ENCODE results near the gene COL10A1.

The COL10A1 gene

GRCh38 chr6:116159782-116160524 is 34.0 kb upstream of the COL10A1 start:
- no CpG with 5 or more reads among the region's 3 CpGs for WGBS, 2 donors (ENCODE audit: extremely low coverage in 2 of 2, insufficient read length in 2 of 2, insufficient replicate concordance in 1 of 2)
- Histone ChIP-seq H3K9ac (ENCODE audit: low read depth, low read length, poor library complexity) (no peak overlapping the region), H2BK15ac (ENCODE audit: low read length) (no peak overlapping the region), H3K4me2 (ENCODE audit: insufficient read depth, low read length, poor library complexity, severe bottlenecking) (no peak overlapping the region), H3K4me1 (ENCODE audit: control insufficient read depth in 2 of 2, insufficient read depth in 1 of 2, low read depth in 1 of 2, low read length in 2 of 2) (no peaks in the 10 kb centered on the region), H3K4ac (ENCODE audit: low read length) (no peak overlapping the region), H3K18ac (ENCODE audit: low read length) (no peak overlapping the region), H4K91ac (ENCODE audit: low read depth, low read length, poor library complexity) (no peak overlapping the region), H3K4me3 (ENCODE audit: low read length in 2 of 2) (no peak overlapping the region), H3K36me3 (replicated peaks in 1 of 2; ENCODE audit: control insufficient read depth in 2 of 2, insufficient read depth in 2 of 2, low read length in 2 of 2) (no peaks in the 10 kb centered on the region), H4K8ac (ENCODE audit: low read depth, low read length) (no peak overlapping the region), H2BK120ac (ENCODE audit: low read depth, low read length) (no peak overlapping the region), H3K79me1 (ENCODE audit: low read depth, low read length) (no peaks in the 10 kb centered on the region), H2BK12ac (ENCODE audit: low read length) (no peak overlapping the region), H3K9me3 (replicated peaks in 1 of 2; ENCODE audit: control insufficient read depth in 2 of 2, insufficient read depth in 1 of 2, low read depth in 1 of 2, low read length in 2 of 2) (no peaks in the 10 kb centered on the region), H2BK5ac (ENCODE audit: low read length) (no peak overlapping the region), H2AK5ac (ENCODE audit: low read depth, low read length) (no peak overlapping the region), H2AFZ (ENCODE audit: low read length) (no peak overlapping the region), H3K27me3 (ENCODE audit: control insufficient read depth in 3 of 3, insufficient read depth in 3 of 3, low read depth in 1 of 3, low read length in 3 of 3) (no peaks in the 10 kb centered on the region), H3K23ac (ENCODE audit: low read depth, low read length, poor library complexity) (no peak overlapping the region), H3K27ac (replicated peaks; ENCODE audit: low read length) (no peak overlapping the region), H3K14ac (ENCODE audit: low read length) (no peak overlapping the region)
- DNase-seq (ENCODE audit: low spot score) = no peak

- no peak overlapping the region for H3K9ac ChIP-seq (ENCODE audit: low read depth, low read length, poor library complexity)
- no peak overlapping the region for H2BK12ac ChIP-seq (ENCODE audit: low read length)
- H2AFZ ChIP-seq (ENCODE audit: low read length) = no peak overlapping the region
- H4K91ac ChIP-seq (ENCODE audit: low read depth, low read length, poor library complexity) = no peak overlapping the region
- no peak for DNase-seq (ENCODE audit: low spot score)
- H3K9me3 ChIP-seq (replicated peaks in 1 of 2; ENCODE audit: control insufficient read depth in 2 of 2, insufficient read depth in 1 of 2, low read depth in 1 of 2, low read length in 2 of 2) = no peaks in the 10 kb centered on the region
- H2BK15ac ChIP-seq (ENCODE audit: low read length) = no peak overlapping the region
- no CpG with 5 or more reads among the region's 3 CpGs for WGBS, 2 donors (ENCODE audit: extremely low coverage in 2 of 2, insufficient read length in 2 of 2, insufficient replicate concordance in 1 of 2)
- H3K14ac ChIP-seq (ENCODE audit: low read length) = no peak overlapping the region
- H3K79me1 ChIP-seq (ENCODE audit: low read depth, low read length) = no peaks in the 10 kb centered on the region
- no peak overlapping the region for H3K27ac ChIP-seq (replicated peaks; ENCODE audit: low read length)
- H3K4me1 ChIP-seq (ENCODE audit: control insufficient read depth in 2 of 2, insufficient read depth in 1 of 2, low read depth in 1 of 2, low read length in 2 of 2) = no peaks in the 10 kb centered on the region
- no peak overlapping the region for H3K23ac ChIP-seq (ENCODE audit: low read depth, low read length, poor library complexity)
- no peak overlapping the region for H3K4ac ChIP-seq (ENCODE audit: low read length)
- H2AK5ac ChIP-seq (ENCODE audit: low read depth, low read length) = no peak overlapping the region
- no peak overlapping the region for H2BK120ac ChIP-seq (ENCODE audit: low read depth, low read length)
- no peaks in the 10 kb centered on the region for H3K27me3 ChIP-seq (ENCODE audit: control insufficient read depth in 3 of 3, insufficient read depth in 3 of 3, low read depth in 1 of 3, low read length in 3 of 3)
- H4K8ac ChIP-seq (ENCODE audit: low read depth, low read length) = no peak overlapping the region
- no peak overlapping the region for H3K18ac ChIP-seq (ENCODE audit: low read length)
- no peak overlapping the region for H2BK5ac ChIP-seq (ENCODE audit: low read length)
- no peaks in the 10 kb centered on the region for H3K36me3 ChIP-seq (replicated peaks in 1 of 2; ENCODE audit: control insufficient read depth in 2 of 2, insufficient read depth in 2 of 2, low read length in 2 of 2)
- no peak overlapping the region for H3K4me2 ChIP-seq (ENCODE audit: insufficient read depth, low read length, poor library complexity, severe bottlenecking)
- H3K4me3 ChIP-seq (ENCODE audit: low read length in 2 of 2) = no peak overlapping the region
Measured at GRCh38 chr6:116158641-116159040, 32.7 kb upstream of the COL10A1 start.

- no peaks in the 10 kb centered on the region for H3K79me1 ChIP-seq (ENCODE audit: low read depth, low read length)
- no peak overlapping the region for H2BK12ac ChIP-seq (ENCODE audit: low read length)
- WGBS, 2 donors (ENCODE audit: extremely low coverage in 2 of 2, insufficient read length in 2 of 2, insufficient replicate concordance in 1 of 2) = no CpG with 5 or more reads among the region's 1 CpG
- no peak overlapping the region for H4K91ac ChIP-seq (ENCODE audit: low read depth, low read length, poor library complexity)
- H3K9ac ChIP-seq (ENCODE audit: low read depth, low read length, poor library complexity) = no peak overlapping the region
- no peak overlapping the region for H2AFZ ChIP-seq (ENCODE audit: low read length)
- H4K8ac ChIP-seq (ENCODE audit: low read depth, low read length) = no peak overlapping the region
- H3K18ac ChIP-seq (ENCODE audit: low read length) = no peak overlapping the region
- H3K27me3 ChIP-seq (ENCODE audit: control insufficient read depth in 3 of 3, insufficient read depth in 3 of 3, low read depth in 1 of 3, low read length in 3 of 3) = no peaks in the 10 kb centered on the region
- no peaks in the 10 kb centered on the region for H3K4me1 ChIP-seq (ENCODE audit: control insufficient read depth in 2 of 2, insufficient read depth in 1 of 2, low read depth in 1 of 2, low read length in 2 of 2)
- no peaks in the 10 kb centered on the region for H3K36me3 ChIP-seq (replicated peaks in 1 of 2; ENCODE audit: control insufficient read depth in 2 of 2, insufficient read depth in 2 of 2, low read length in 2 of 2)
- H2BK120ac ChIP-seq (ENCODE audit: low read depth, low read length) = no peak overlapping the region
- no peak overlapping the region for H3K27ac ChIP-seq (replicated peaks; ENCODE audit: low read length)
- H2BK5ac ChIP-seq (ENCODE audit: low read length) = no peak overlapping the region
- DNase-seq (ENCODE audit: low spot score) = no peak
- no peak overlapping the region for H3K23ac ChIP-seq (ENCODE audit: low read depth, low read length, poor library complexity)
- no peak overlapping the region for H2BK15ac ChIP-seq (ENCODE audit: low read length)
- H3K4me2 ChIP-seq (ENCODE audit: insufficient read depth, low read length, poor library complexity, severe bottlenecking) = no peak overlapping the region
- H2AK5ac ChIP-seq (ENCODE audit: low read depth, low read length) = no peak overlapping the region
- H3K4ac ChIP-seq (ENCODE audit: low read length) = no peak overlapping the region
- H3K14ac ChIP-seq (ENCODE audit: low read length) = no peak overlapping the region
- H3K9me3 ChIP-seq (replicated peaks in 1 of 2; ENCODE audit: control insufficient read depth in 2 of 2, insufficient read depth in 1 of 2, low read depth in 1 of 2, low read length in 2 of 2) = no peaks in the 10 kb centered on the region
- H3K4me3 ChIP-seq (ENCODE audit: low read length in 2 of 2) = no peak overlapping the region
Measured at GRCh38 chr6:116157391-116157790, 31.5 kb upstream of the COL10A1 start.

DNA sequence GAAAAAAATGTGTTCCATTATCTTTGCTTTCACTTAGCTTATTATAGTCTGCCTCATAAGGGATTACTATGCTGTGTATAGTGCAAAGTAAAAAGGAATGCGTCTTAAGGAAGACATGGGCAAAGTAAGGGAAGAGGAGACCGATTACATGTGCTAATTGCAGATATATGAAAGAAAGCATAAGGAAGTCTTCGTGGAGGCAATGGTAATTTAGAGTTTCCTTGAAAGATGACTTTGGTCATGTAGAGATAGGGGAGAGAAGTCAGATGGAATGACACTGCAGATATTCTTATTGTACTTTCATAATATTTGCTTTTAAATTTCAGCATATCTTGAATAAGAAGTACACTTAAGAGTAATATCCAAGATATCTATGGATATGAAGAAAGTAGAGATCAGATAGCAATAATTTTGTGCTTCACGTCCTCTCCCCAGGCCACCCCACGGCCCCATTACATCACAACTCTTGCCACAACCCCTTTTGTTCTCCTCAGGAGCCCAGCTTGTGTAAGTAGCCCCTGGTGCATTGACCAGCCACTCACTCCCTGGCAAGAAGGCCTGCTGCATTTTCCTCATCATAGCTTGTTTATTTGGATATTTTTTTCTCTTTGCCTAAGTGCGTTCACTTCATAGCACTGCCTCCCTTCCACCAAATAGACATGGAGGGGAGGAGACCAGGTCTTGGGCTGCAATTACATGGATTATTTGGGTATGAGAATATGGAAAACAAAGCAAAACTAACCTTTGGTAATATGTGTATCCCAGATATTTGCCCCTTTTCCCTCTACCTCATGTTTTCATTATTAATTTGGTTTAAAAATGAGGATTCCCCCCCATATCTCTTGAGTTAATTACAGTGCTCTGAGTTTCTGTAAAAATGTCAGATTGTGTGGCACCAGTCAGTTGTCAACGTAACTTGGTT is 30.7 kb upstream of the COL10A1 start:
- Histone ChIP-seq H3K27ac (replicated peaks; ENCODE audit: low read length) (no peak overlapping the region), H3K4me3 (ENCODE audit: low read length in 2 of 2) (no peak overlapping the region), H3K36me3 (replicated peaks in 1 of 2; ENCODE audit: control insufficient read depth in 2 of 2, insufficient read depth in 2 of 2, low read length in 2 of 2) (no peaks in the 10 kb centered on the region), H3K18ac (ENCODE audit: low read length) (no peak overlapping the region), H3K27me3 (ENCODE audit: control insufficient read depth in 3 of 3, insufficient read depth in 3 of 3, low read depth in 1 of 3, low read length in 3 of 3) (no peaks in the 10 kb centered on the region), H4K91ac (ENCODE audit: low read depth, low read length, poor library complexity) (no peak overlapping the region), H2AFZ (ENCODE audit: low read length) (no peak overlapping the region), H3K4me2 (ENCODE audit: insufficient read depth, low read length, poor library complexity, severe bottlenecking) (no peak overlapping the region), H2BK5ac (ENCODE audit: low read length) (no peak overlapping the region), H3K9me3 (replicated peaks in 1 of 2; ENCODE audit: control insufficient read depth in 2 of 2, insufficient read depth in 1 of 2, low read depth in 1 of 2, low read length in 2 of 2) (no peaks in the 10 kb centered on the region), H2AK5ac (ENCODE audit: low read depth, low read length) (no peak overlapping the region), H3K79me1 (ENCODE audit: low read depth, low read length) (no peaks in the 10 kb centered on the region), H4K8ac (ENCODE audit: low read depth, low read length) (no peak overlapping the region), H3K23ac (ENCODE audit: low read depth, low read length, poor library complexity) (no peak overlapping the region), H3K14ac (ENCODE audit: low read length) (no peak overlapping the region), H2BK12ac (ENCODE audit: low read length) (no peak overlapping the region), H2BK120ac (ENCODE audit: low read depth, low read length) (no peak overlapping the region), H3K4ac (ENCODE audit: low read length) (no peak overlapping the region), H3K4me1 (ENCODE audit: control insufficient read depth in 2 of 2, insufficient read depth in 1 of 2, low read depth in 1 of 2, low read length in 2 of 2) (no peaks in the 10 kb centered on the region), H3K9ac (ENCODE audit: low read depth, low read length, poor library complexity) (no peak overlapping the region), H2BK15ac (ENCODE audit: low read length) (no peak overlapping the region)
- no CpG with 5 or more reads among the region's 7 CpGs for WGBS, 2 donors (ENCODE audit: extremely low coverage in 2 of 2, insufficient read length in 2 of 2, insufficient replicate concordance in 1 of 2)
- no peak for DNase-seq (ENCODE audit: low spot score)

Measured in neuronal stem cell (in vitro differentiated cells).